A549 (cell line): Measurements from ENCODE around the gene WASF3. TPM values are rescaled to one million over a fixed set of nuclear protein-coding genes. Genes with fewer than 3 reads are reported as not detected.

Source experiments
- ATAC-seq, 2 experiments: fragments of 200-7000 bp in 1 of 2; fragments of >200 bp in 1 of 2; cut with Nextera tagmentation in 1 of 2; cut with Tn5 transposase in 1 of 2; 3 replicates each; pipeline versions ENCODE4 v1.8.0 to v1.9.1; 2018 to 2020; ENCODE audit warnings: mild to moderate bottlenecking in 1 of 2, moderate library complexity in 1 of 2
- CTCF ChIA-PET: fragments of 300-600 bp; sonication (Branson Sonifier 250); formaldehyde crosslinking; extraction: SDS; loops from one replicate; lab custom pipeline; 2021; ENCODE audit warnings: antibody characterized with exemption, inconsistent platforms; lab: Yijun Ruan, JAX
- POLR2A ChIA-PET: fragments of 350-600 bp; formaldehyde crosslinking; extraction: SDS; loops from one replicate; lab custom pipeline; 2021; ENCODE audit warnings: antibody characterized with exemption, inconsistent platforms; lab: Yijun Ruan, JAX
- DNase-seq, 2 experiments: peaks; one replicate each; pipeline versions ENCODE4 v3.0.0 to v3.0.0-alpha.2; 2011 to 2016; ENCODE audit warnings: low read depth in 1 of 2, low spot score in 1 of 2
- FAIRE-seq: peaks from 2 replicates; lab custom pipeline; 2011; peaks lifted over from hg19 to GRCh38; lab: Jason Lieb, UNC
- H3K27ac ChIP-seq, 2 experiments: fragments of >200 bp; sonication (Bioruptor Twin); formaldehyde crosslinking; 3 replicates each; pipeline ENCODE4 v1.5.1; 2016 to 2017
- H3K4me1 ChIP-seq: fragments of >200 bp; sonication (Bioruptor Twin); formaldehyde crosslinking; 3 replicates; pipeline ENCODE4 v1.6.1; 2016
- H3K4me2 ChIP-seq: fragments of >200 bp; sonication (Bioruptor Twin); formaldehyde crosslinking; 3 replicates; pipeline ENCODE4 v1.6.1; 2016
- H3K4me3 ChIP-seq: fragments of >200 bp; sonication (Bioruptor Twin); formaldehyde crosslinking; 3 replicates; pipeline ENCODE4 v1.5.1; 2016
- H3K9me3 ChIP-seq: fragments of >200 bp; sonication (Bioruptor Twin); formaldehyde crosslinking; 3 replicates; pipeline ENCODE4 v1.6.1; 2016
- CBX8 ChIP-seq: fragments of 200-600 bp; sonication (generic); IDR thresholded peaks from 2 replicates; pipeline ENCODE4 v1.6.1; 2016
- CHD2 ChIP-seq: fragments of 150-350 bp; IDR thresholded peaks from 2 replicates; pipeline ENCODE4 v1.6.1; 2014; ENCODE audit warnings: low read length; ENCODE audit not compliant: partially characterized antibody
- EP300 ChIP-seq, 2 experiments: fragments of >200 bp; sonication (Bioruptor Twin); formaldehyde crosslinking; IDR thresholded peaks; 2 replicates in 1 of 2; 3 replicates in 1 of 2; pipeline ENCODE4 v1.6.1; 2016 to 2017
- FOSL2 ChIP-seq, 2 experiments: fragments of 450-650 bp in 1 of 2; fragments of >200 bp in 1 of 2; sonication (Bioruptor Twin) in 1 of 2; formaldehyde crosslinking; IDR thresholded peaks; 2 replicates each; pipeline versions ENCODE4 v1.5.0 to v1.6.1; 2016 to 2020; ENCODE audit warnings: mild to moderate bottlenecking in 1 of 2, moderate library complexity in 1 of 2
- FOXS1 ChIP-seq: fragments of 250-450 bp; sonication (Bioruptor Pico); IDR thresholded peaks from 2 replicates; pipeline ENCODE4 v1.5.0; 2020; ENCODE audit warnings: mild to moderate bottlenecking, moderate library complexity
- GATA3 ChIP-seq: IDR thresholded peaks from 2 replicates; pipeline ENCODE4 v1.6.1; 2012; ENCODE audit warnings: borderline replicate concordance
- HDAC2 ChIP-seq: fragments of 200-600 bp; sonication (generic); IDR thresholded peaks from 2 replicates; pipeline ENCODE4 v1.6.1; 2016
- HOXA7 ChIP-seq: fragments of 250-450 bp; sonication (Bioruptor Pico); IDR thresholded peaks from 2 replicates; pipeline ENCODE4 v1.5.0; 2020; ENCODE audit warnings: mild to moderate bottlenecking, moderate library complexity
- HOXB13 ChIP-seq: fragments of 250-450 bp; sonication (Bioruptor Pico); IDR thresholded peaks from 2 replicates; pipeline ENCODE4 v1.5.0; 2020; ENCODE audit warnings: low read depth, mild to moderate bottlenecking, moderate library complexity
- HOXB5 ChIP-seq: fragments of 250-450 bp; sonication (Bioruptor Pico); IDR thresholded peaks from 2 replicates; pipeline ENCODE4 v1.5.0; 2020; ENCODE audit warnings: mild to moderate bottlenecking, moderate library complexity
- JUN ChIP-seq, 2 experiments: fragments of >200 bp; sonication (Bioruptor Twin); formaldehyde crosslinking; IDR thresholded peaks; 2 replicates in 1 of 2; 3 replicates in 1 of 2; pipeline ENCODE4 v1.6.1; 2016 to 2017
- JUNB ChIP-seq: fragments of >200 bp; sonication (Bioruptor Twin); formaldehyde crosslinking; IDR thresholded peaks from 2 replicates; pipeline ENCODE4 v1.6.1; 2016
- KDM5A ChIP-seq: fragments of 200-600 bp; sonication (generic); IDR thresholded peaks from 2 replicates; pipeline ENCODE4 v1.6.1; 2016; ENCODE audit warnings: antibody characterized with exemption, mild to moderate bottlenecking
- MAFK ChIP-seq: fragments of 450-650 bp; IDR thresholded peaks from 2 replicates; pipeline ENCODE4 v1.6.1; 2014; ENCODE audit not compliant: partially characterized antibody
- NFE2L2 ChIP-seq: fragments of 150-350 bp; conservative IDR thresholded peaks from 2 replicates; pipeline ENCODE4 v1.6.1; 2014; ENCODE audit warnings: low read length
- NPAS2 ChIP-seq: fragments of 250-450 bp; sonication (Bioruptor Pico); IDR thresholded peaks from 2 replicates; pipeline ENCODE4 v1.8.0; 2022; ENCODE audit warnings: mild to moderate bottlenecking, moderate library complexity, borderline replicate concordance
- RAD21 ChIP-seq, 2 experiments: fragments of >200 bp in 1 of 2; sonication (Bioruptor Twin) in 1 of 2; formaldehyde crosslinking in 1 of 2; IDR thresholded peaks in 1 of 2; conservative IDR thresholded peaks in 1 of 2; 2 replicates in 1 of 2; 3 replicates in 1 of 2; pipeline ENCODE4 v1.6.1; 2012 to 2018; ENCODE audit warnings: inconsistent platforms in 1 of 2
- RARB ChIP-seq: fragments of 250-450 bp; sonication (Bioruptor Pico); IDR thresholded peaks from 2 replicates; pipeline ENCODE4 v1.8.0; 2021; ENCODE audit warnings: mild to moderate bottlenecking, moderate library complexity
- RCOR1 ChIP-seq: fragments of 150-350 bp; IDR thresholded peaks from 2 replicates; pipeline ENCODE4 v1.6.1; 2014; ENCODE audit warnings: antibody characterized with exemption, low read length, low read depth
- RFX5 ChIP-seq: fragments of 450-650 bp; IDR thresholded peaks from 2 replicates; pipeline ENCODE4 v1.7.1; 2014; ENCODE audit warnings: antibody characterized with exemption, mild to moderate bottlenecking, moderate library complexity
- RNF2 ChIP-seq: fragments of 200-600 bp; sonication (generic); IDR thresholded peaks from 2 replicates; pipeline ENCODE4 v1.6.1; 2016; ENCODE audit warnings: low read depth, mild to moderate bottlenecking, antibody characterized with exemption, moderate library complexity, borderline replicate concordance
- SREBF2 ChIP-seq: fragments of 450-650 bp; IDR thresholded peaks from 2 replicates; pipeline ENCODE4 v1.6.1; 2014; ENCODE audit warnings: mild to moderate bottlenecking, moderate library complexity
- ZNF302 ChIP-seq: fragments of 250-450 bp; sonication (Bioruptor Pico); IDR thresholded peaks from 2 replicates; pipeline ENCODE4 v1.9.0; 2021; ENCODE audit warnings: inconsistent platforms, mild to moderate bottlenecking, moderate library complexity
- WGBS: methylation state at CpG from one replicate; pipeline ENCODE4 v1.1.6; 2017; ENCODE audit errors: missing lambda C conversion rate; 5-methylcytosine and 5-hydroxymethylcytosine counted together
- polyA plus RNA-seq, 4 experiments: library from polyadenylated mRNA; depleted of rRNA in 3 of 4; stranded (reverse); fragments of >200 nt; fragmentation: RNase III in 1 of 4; extraction: RNeasy Plus Mini Kit Qiagen cat#74134 plus additional on column Dnase treatment in 1 of 4; gene quantifications; 2 replicates in 3 of 4; 3 replicates in 1 of 4; pipeline ENCODE4 v1.2.3, GENCODE V29; 2011 to 2017
- TF ChIP-seq, protein P1 (sequence below): fragments of 150-350 bp; IDR thresholded peaks from 2 replicates; pipeline ENCODE4 v1.6.1; 2014; ENCODE audit warnings: low read depth, mild to moderate bottlenecking, low read length
- TF ChIP-seq, protein P2 (sequence below): IDR thresholded peaks from 2 replicates; pipeline ENCODE4 v1.6.1; 2012
- TF ChIP-seq, protein P3 (sequence below): fragments of 450-650 bp; IDR thresholded peaks from 2 replicates; pipeline ENCODE4 v1.6.1; 2014; ENCODE audit warnings: antibody characterized with exemption
- TF ChIP-seq, protein P4 (sequence below): fragments of >200 bp; sonication (Bioruptor Twin); formaldehyde crosslinking; IDR thresholded peaks from 3 replicates; pipeline ENCODE4 v1.5.1; 2016

WASF3 gene
- polyA plus RNA-seq, 2 of the 4 experiments (the other 2 are of a cell fraction), result 0.09 to 0.56 TPM

DNA sequence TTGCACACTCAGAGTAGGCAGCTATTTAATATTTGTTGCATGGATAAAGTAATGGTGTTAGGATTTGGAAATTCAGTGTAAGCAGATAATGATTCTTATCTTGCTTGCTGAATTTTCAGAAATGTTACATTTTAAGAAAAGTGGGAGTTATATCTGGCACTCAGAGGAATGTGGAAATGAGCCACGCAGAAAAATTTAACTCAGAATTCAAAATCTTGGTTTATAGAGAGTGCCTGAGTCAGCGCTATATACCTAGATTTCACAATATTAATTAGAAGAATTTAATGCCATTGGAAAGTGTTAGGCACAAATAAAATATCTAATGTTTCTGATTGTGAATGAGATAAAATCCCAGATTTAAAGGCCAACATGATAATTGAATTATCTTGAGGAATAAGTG, 106.8 kb downstream of the WASF3 start:
- no peaks in the 10 kb centered on the region for H3K4me1 ChIP-seq
- FAIRE-seq, result no peak
- H3K9me3 ChIP-seq, result no peaks in the 10 kb centered on the region
- H3K4me3 ChIP-seq, result no peak overlapping the region
- no peak for TF ChIP-seq ZNF302
- no peak for TF ChIP-seq RFX5
- no peak for TF ChIP-seq RCOR1
- no peak for TF ChIP-seq KDM5A
- TF ChIP-seq HOXB13 (CRISPR knock-in tag), result no peak
- no peak for TF ChIP-seq CHD2
- no peak for TF ChIP-seq RAD21 (conservative IDR thresholded peaks at IDR 0.05 in 1 of 2, IDR thresholded peaks at IDR 0.05 in 1 of 2)
- no peak for TF ChIP-seq NPAS2 (CRISPR knock-in tag)
- TF ChIP-seq, protein P1, sequence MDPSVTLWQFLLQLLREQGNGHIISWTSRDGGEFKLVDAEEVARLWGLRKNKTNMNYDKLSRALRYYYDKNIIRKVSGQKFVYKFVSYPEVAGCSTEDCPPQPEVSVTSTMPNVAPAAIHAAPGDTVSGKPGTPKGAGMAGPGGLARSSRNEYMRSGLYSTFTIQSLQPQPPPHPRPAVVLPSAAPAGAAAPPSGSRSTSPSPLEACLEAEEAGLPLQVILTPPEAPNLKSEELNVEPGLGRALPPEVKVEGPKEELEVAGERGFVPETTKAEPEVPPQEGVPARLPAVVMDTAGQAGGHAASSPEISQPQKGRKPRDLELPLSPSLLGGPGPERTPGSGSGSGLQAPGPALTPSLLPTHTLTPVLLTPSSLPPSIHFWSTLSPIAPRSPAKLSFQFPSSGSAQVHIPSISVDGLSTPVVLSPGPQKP, result no peak
- no peak for TF ChIP-seq SREBF2
- no peak for TF ChIP-seq EP300 (IDR thresholded peaks at IDR 0.05)
- TF ChIP-seq CBX8, result no peak
- no peak for TF ChIP-seq RNF2
- ChIA-PET CTCF (interaction anchor here (1.1 kb wide), 1 partner anchor 35 kb away, joined by 3 read pairs; no protein-coding TSS in a partner anchor), POLR2A (no interaction called here)
- 63% methylated on average over 2 of the region's 2 CpGs for WGBS
- no peak overlapping the region for H3K4me2 ChIP-seq
- no peak for ATAC-seq
- H3K27ac ChIP-seq, result no peak overlapping the region
- DNase-seq, result no peak

DNA sequence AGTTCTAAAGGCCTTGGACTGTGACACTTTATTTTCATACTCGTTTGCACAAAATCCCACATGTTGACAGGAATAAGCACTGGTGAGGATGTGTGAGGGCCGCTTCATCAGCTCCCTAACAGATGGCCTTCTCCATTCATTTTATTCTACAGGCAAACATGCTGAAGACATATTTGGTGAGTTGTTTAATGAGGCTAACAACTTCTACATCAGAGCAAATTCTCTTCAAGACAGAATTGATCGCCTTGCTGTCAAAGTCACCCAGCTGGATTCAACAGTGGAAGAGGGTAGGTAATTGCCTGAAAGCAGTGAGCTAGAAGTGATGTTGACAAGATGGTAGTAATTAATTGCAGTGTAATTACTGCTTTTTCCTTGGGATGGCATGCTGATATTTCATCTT, 107.4 kb downstream of the WASF3 start:
- ChIA-PET CTCF (no interaction called here), POLR2A (no interaction called here)
- ATAC-seq (no peak), FAIRE-seq (no peak)
- H3K27ac ChIP-seq, result no peak overlapping the region
- H3K4me2 ChIP-seq, result no peak overlapping the region
- TF ChIP-seq, protein P2, sequence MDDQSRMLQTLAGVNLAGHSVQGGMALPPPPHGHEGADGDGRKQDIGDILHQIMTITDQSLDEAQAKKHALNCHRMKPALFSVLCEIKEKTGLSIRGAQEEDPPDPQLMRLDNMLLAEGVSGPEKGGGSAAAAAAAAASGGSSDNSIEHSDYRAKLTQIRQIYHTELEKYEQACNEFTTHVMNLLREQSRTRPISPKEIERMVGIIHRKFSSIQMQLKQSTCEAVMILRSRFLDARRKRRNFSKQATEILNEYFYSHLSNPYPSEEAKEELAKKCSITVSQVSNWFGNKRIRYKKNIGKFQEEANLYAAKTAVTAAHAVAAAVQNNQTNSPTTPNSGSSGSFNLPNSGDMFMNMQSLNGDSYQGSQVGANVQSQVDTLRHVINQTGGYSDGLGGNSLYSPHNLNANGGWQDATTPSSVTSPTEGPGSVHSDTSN, result no peak
- TF ChIP-seq, protein P3, sequence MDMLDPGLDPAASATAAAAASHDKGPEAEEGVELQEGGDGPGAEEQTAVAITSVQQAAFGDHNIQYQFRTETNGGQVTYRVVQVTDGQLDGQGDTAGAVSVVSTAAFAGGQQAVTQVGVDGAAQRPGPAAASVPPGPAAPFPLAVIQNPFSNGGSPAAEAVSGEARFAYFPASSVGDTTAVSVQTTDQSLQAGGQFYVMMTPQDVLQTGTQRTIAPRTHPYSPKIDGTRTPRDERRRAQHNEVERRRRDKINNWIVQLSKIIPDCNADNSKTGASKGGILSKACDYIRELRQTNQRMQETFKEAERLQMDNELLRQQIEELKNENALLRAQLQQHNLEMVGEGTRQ, result no peak
- TF ChIP-seq HOXA7 (CRISPR knock-in tag) (no peak), HOXB5 (CRISPR knock-in tag) (no peak), JUN (IDR thresholded peaks at IDR 0.05) (no peak), FOSL2 (IDR thresholded peaks at IDR 0.05) (no peak), FOSL2 (CRISPR knock-in tag; IDR thresholded peaks at IDR 0.05) (no peak), FOXS1 (no peak), RNF2 (no peak), RARB (no peak), NFE2L2 (no peak), HDAC2 (no peak), JUNB (no peak), CBX8 (no peak), GATA3 (no peak), SREBF2 (no peak), MAFK (no peak)
- TF ChIP-seq, protein P4, sequence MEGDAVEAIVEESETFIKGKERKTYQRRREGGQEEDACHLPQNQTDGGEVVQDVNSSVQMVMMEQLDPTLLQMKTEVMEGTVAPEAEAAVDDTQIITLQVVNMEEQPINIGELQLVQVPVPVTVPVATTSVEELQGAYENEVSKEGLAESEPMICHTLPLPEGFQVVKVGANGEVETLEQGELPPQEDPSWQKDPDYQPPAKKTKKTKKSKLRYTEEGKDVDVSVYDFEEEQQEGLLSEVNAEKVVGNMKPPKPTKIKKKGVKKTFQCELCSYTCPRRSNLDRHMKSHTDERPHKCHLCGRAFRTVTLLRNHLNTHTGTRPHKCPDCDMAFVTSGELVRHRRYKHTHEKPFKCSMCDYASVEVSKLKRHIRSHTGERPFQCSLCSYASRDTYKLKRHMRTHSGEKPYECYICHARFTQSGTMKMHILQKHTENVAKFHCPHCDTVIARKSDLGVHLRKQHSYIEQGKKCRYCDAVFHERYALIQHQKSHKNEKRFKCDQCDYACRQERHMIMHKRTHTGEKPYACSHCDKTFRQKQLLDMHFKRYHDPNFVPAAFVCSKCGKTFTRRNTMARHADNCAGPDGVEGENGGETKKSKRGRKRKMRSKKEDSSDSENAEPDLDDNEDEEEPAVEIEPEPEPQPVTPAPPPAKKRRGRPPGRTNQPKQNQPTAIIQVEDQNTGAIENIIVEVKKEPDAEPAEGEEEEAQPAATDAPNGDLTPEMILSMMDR, result no peak
- TF ChIP-seq, all 56 proteins: peak for 0
- no peak overlapping the region for H3K4me3 ChIP-seq
- 38% methylated on average over 3 of the region's 3 CpGs for WGBS
- H3K4me1 ChIP-seq, result no peaks in the 10 kb centered on the region
- DNase-seq, result no peak
- no peaks in the 10 kb centered on the region for H3K9me3 ChIP-seq
